CD4-positive, alpha-beta memory T cell (primary cell): ENCODE data around the gene TENT4A. TPM values are rescaled to one million over a fixed set of nuclear protein-coding genes. Genes with fewer than 3 reads are reported as not detected.

Experiments used
- CTCF ChIA-PET: fragments of 350-600 bp; sonication (Branson Sonifier 250); formaldehyde crosslinking; loops from one replicate; lab custom pipeline; 2021; ENCODE audit warnings: inconsistent platforms; ENCODE audit not compliant: partially characterized antibody; lab: Charles Lee
- POLR2A ChIA-PET: fragments of 350-600 bp; sonication (Branson Sonifier 250); formaldehyde crosslinking; loops from one replicate; lab custom pipeline; 2021; ENCODE audit not compliant: partially characterized antibody; lab: Charles Lee
- DNase-seq, 5 donors: peaks; one replicate each; pipeline versions ENCODE4 v3.0.0 to v3.0.0-alpha.2; 2020 to 2022; ENCODE audit warnings: mixed read lengths in 1 of 5
- H3K27ac ChIP-seq: one replicate; pipeline ENCODE4 v1.7.0; 2013; ENCODE audit warnings: low read depth, low read length
- H3K27me3 ChIP-seq: 2 replicates; pipeline ENCODE4 v1.7.0; 2013; ENCODE audit warnings: mild to moderate bottlenecking, low read length, moderate library complexity; ENCODE audit not compliant: insufficient read depth
- H3K36me3 ChIP-seq: 2 replicates; pipeline ENCODE4 v1.7.0; 2013; ENCODE audit warnings: mild to moderate bottlenecking, low read length, moderate library complexity; ENCODE audit not compliant: insufficient read depth
- H3K4me1 ChIP-seq: 2 replicates; pipeline ENCODE4 v1.7.0; 2013; ENCODE audit warnings: mild to moderate bottlenecking, low read length, moderate library complexity; ENCODE audit not compliant: insufficient read depth
- H3K4me3 ChIP-seq, 2 donors: one replicate each; pipeline ENCODE4 v1.7.0; 2013; ENCODE audit warnings: low read length in 2 of 2, mild to moderate bottlenecking in 1 of 2
- H3K9me3 ChIP-seq, 2 donors: one replicate each; pipeline ENCODE4 v1.7.0; 2013; ENCODE audit warnings: low read length in 2 of 2, control low read depth in 1 of 2; ENCODE audit not compliant: control insufficient read depth in 1 of 2
- H3K27ac Mint-ChIP-seq, 7 donors: one replicate each; pipeline ENCODE4 v1.8.0; 2020 to 2021; ENCODE audit warnings: mixed read lengths in 7 of 7, mild to moderate bottlenecking in 6 of 7, inconsistent platforms in 3 of 7, moderate library complexity in 3 of 7
- H3K27me3 Mint-ChIP-seq, 2 donors: one replicate each; pipeline ENCODE4 v1.8.0; 2020 to 2021; ENCODE audit warnings: mixed read lengths in 2 of 2
- H3K36me3 Mint-ChIP-seq, 2 donors: one replicate each; pipeline ENCODE4 v1.8.0; 2020 to 2021; ENCODE audit warnings: mixed read lengths in 2 of 2, inconsistent platforms in 1 of 2, mild to moderate bottlenecking in 1 of 2
- H3K4me1 Mint-ChIP-seq, 4 donors: one replicate each; pipeline ENCODE4 v1.8.0; 2020 to 2021; ENCODE audit warnings: mixed read lengths in 4 of 4, mild to moderate bottlenecking in 1 of 4
- H3K4me3 Mint-ChIP-seq, 8 donors: one replicate each; pipeline ENCODE4 v1.8.0; 2020 to 2021; ENCODE audit warnings: mixed read lengths in 8 of 8, mild to moderate bottlenecking in 7 of 8, moderate library complexity in 6 of 8, inconsistent platforms in 3 of 8
- H3K9me3 Mint-ChIP-seq, 8 donors: one replicate each; pipeline ENCODE4 v1.8.0; 2020 to 2021; ENCODE audit warnings: mixed read lengths in 8 of 8, mild to moderate bottlenecking in 5 of 8, inconsistent platforms in 3 of 8, moderate library complexity in 1 of 8
- intact Hi-C: fragments of 100-400 bp; cut with micrococcal nuclease; formaldehyde crosslinking; loops from one replicate; pipeline ENCODE4 v1.15.1; 2023
- polyA plus RNA-seq, 2 donors: library from polyadenylated mRNA; unstranded; fragments of 300-500 nt; fragmentation: Illumina TruSeq; gene quantifications; one replicate each; pipeline ENCODE4 v1.2.3, GENCODE V29; 2021
- total RNA-seq, 2 experiments: library from RNA; stranded (reverse); gene quantifications; one replicate each; pipeline ENCODE4 v1.2.3, GENCODE V29; 2021

TENT4A gene
- total and polyA plus RNA-seq, 4 experiments from 2014 or later = 0.55 to 49.1 (median 23.4) TPM

GRCh38 chr5:6733411-6734242 is 20.4 kb downstream of the TENT4A start:
- H3K4me3 ChIP-seq = no peak overlapping the region
- H3K36me3 ChIP-seq = peaks cover 6% of the 10 kb centered on the region
- peaks cover 10 to 27% of the 10 kb centered on the region in 2 donors for H3K36me3 Mint-ChIP-seq
- intact Hi-C loops = no loop called here
- H3K4me1 ChIP-seq = peaks cover 57% of the 10 kb centered on the region
- no peak overlapping the region for H3K27ac ChIP-seq
- H3K4me1 Mint-ChIP-seq = peaks cover 50 to 84% (median 62%) of the 10 kb centered on the region in 4 donors
- POLR2A ChIA-PET = no interaction called here
- no peaks in the 10 kb centered on the region for H3K9me3 ChIP-seq
- H3K27ac Mint-ChIP-seq = peak overlapping the region in 6 of 7 donors; percentile 3 to 65 (median 16)
- DNase-seq = no peak
- no peaks in the 10 kb centered on the region for H3K27me3 ChIP-seq
- CTCF ChIA-PET = interaction anchor here (7.1 kb wide), 1 partner anchor 10 kb away, joined by 38 read pairs; no protein-coding TSS in a partner anchor
- no peaks in the 10 kb centered on the region for H3K27me3 Mint-ChIP-seq
- H3K4me3 Mint-ChIP-seq = peak overlapping the region in 2 of 8 donors; percentile 0 to 6
- no peaks in the 10 kb centered on the region for H3K9me3 Mint-ChIP-seq

DNA sequence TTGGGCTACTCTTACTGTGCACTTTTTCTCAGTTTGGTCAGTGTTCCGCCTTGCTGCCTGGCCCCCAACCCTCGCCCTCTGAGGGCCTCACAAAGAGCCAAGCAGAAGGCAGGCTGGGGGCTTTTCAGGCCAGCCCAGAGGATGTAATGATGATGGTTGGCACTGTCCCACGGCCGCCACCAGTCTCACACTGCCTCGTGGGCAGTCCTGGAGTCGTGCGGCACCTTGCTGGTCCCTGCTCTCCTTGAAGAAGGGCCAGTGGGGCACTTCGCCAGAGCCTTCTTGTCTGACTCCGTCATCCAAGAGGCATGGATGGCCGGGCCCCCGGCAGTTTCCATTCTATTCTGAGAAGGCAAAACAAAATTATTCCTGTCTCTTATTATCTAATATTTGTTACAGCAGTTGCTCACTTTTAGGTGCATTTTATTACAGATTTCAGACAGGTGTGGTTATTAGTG is 21.0 kb downstream of the TENT4A start:
- ChIA-PET POLR2A (no interaction called here), CTCF (interaction anchor here (1.6 to 3.0 kb wide), 2 partner anchors 11 to 12 kb away, joined by 5 to 16 read pairs; no protein-coding TSS in a partner anchor)

DNA sequence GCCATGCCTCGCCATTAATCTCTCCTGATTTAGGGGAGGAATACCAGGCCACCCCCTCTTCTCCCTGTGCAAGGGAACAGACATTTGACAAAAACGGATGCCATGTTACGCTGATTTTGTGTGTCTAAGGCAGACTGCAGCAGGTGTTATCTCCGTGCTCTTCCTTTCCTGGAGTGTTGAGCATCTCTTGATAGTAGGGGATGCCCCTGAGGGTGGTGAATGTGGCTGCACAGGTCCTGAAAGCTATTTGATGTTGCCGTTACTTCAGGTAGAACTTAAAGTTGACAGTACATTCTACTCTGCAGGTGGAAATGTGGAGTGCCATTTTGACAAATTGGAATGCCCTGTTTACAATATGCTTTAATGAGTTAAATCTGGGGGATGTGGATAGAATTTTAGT is 21.5 kb downstream of the TENT4A start:
- Mint-ChIP-seq H3K36me3 (peaks cover 15 to 39% of the 10 kb centered on the region in 2 donors), H3K27ac (peak overlapping the region; percentile 46 to 84 (median 75)), H3K4me3 (peak overlapping the region in 1 of 8 donors; percentile 33), H3K9me3 (no peaks in the 10 kb centered on the region), H3K4me1 (peaks cover 40 to 74% (median 52%) of the 10 kb centered on the region in 4 donors), H3K27me3 (no peaks in the 10 kb centered on the region)
- ChIA-PET POLR2A (interaction anchor here (1.2 kb wide), 1 partner anchor 8 kb away, joined by 3 read pairs; no protein-coding TSS in a partner anchor), CTCF (interaction anchor here (0.7 to 3.0 kb wide), 4 partner anchors 11 to 1083 kb away, joined by 3 to 16 read pairs (median 4); no protein-coding TSS in a partner anchor)
- Histone ChIP-seq H3K27ac (no peak overlapping the region), H3K9me3 (no peaks in the 10 kb centered on the region), H3K4me1 (peaks cover 45% of the 10 kb centered on the region), H3K36me3 (peaks cover 17% of the 10 kb centered on the region), H3K4me3 (no peak overlapping the region), H3K27me3 (no peaks in the 10 kb centered on the region)
- intact Hi-C loops = no loop called here
- DNase-seq = no peak

More for the DNA sequence above, 21.0 kb downstream of the TENT4A start:
- H3K36me3 ChIP-seq = peaks cover 11% of the 10 kb centered on the region
- Mint-ChIP-seq H3K4me3 (no peak overlapping the region), H3K4me1 (peaks cover 45 to 79% (median 57%) of the 10 kb centered on the region in 4 donors), H3K27me3 (no peaks in the 10 kb centered on the region), H3K36me3 (peaks cover 12 to 34% of the 10 kb centered on the region in 2 donors), H3K9me3 (no peaks in the 10 kb centered on the region), H3K27ac (peak overlapping the region in 5 of 7 donors; percentile 46 to 82 (median 75))
- peaks cover 51% of the 10 kb centered on the region for H3K4me1 ChIP-seq
- H3K27ac ChIP-seq = no peak overlapping the region
- H3K4me3 ChIP-seq = no peak overlapping the region
- no peaks in the 10 kb centered on the region for H3K9me3 ChIP-seq
- intact Hi-C loops = no loop called here
- H3K27me3 ChIP-seq = no peaks in the 10 kb centered on the region
- DNase-seq = no peak

- DNase-seq = no peak
- no peak overlapping the region for H3K27ac ChIP-seq
- Mint-ChIP-seq H3K27ac (peak overlapping the region in 2 of 7 donors; percentile 49 to 53), H3K9me3 (no peaks in the 10 kb centered on the region), H3K4me3 (no peak overlapping the region), H3K36me3 (peaks cover 22 to 47% of the 10 kb centered on the region in 2 donors), H3K4me1 (peaks cover 34 to 63% (median 43%) of the 10 kb centered on the region in 4 donors), H3K27me3 (no peaks in the 10 kb centered on the region)
- intact Hi-C loops = no loop called here
- peaks cover 30% of the 10 kb centered on the region for H3K36me3 ChIP-seq
- H3K4me3 ChIP-seq = no peak overlapping the region
- H3K27me3 ChIP-seq = no peaks in the 10 kb centered on the region
- H3K9me3 ChIP-seq = no peaks in the 10 kb centered on the region
- peaks cover 33% of the 10 kb centered on the region for H3K4me1 ChIP-seq
- ChIA-PET POLR2A (no interaction called here), CTCF (interaction anchor here (3.0 kb wide), 1 partner anchor 9 kb away, joined by 16 read pairs; no protein-coding TSS in a partner anchor)
Measured at GRCh38 chr5:6736106-6736505, 22.9 kb downstream of the TENT4A start.

GRCh38 chr5:6736524-6737042 is 23.4 kb downstream of the TENT4A start:
- Histone ChIP-seq H3K27ac (no peak overlapping the region), H3K4me3 (no peak overlapping the region), H3K36me3 (peaks cover 35% of the 10 kb centered on the region), H3K4me1 (peaks cover 29% of the 10 kb centered on the region), H3K9me3 (no peaks in the 10 kb centered on the region), H3K27me3 (no peaks in the 10 kb centered on the region)
- Mint-ChIP-seq H3K27me3 (no peaks in the 10 kb centered on the region), H3K4me3 (no peak overlapping the region), H3K36me3 (peaks cover 22 to 47% of the 10 kb centered on the region in 2 donors), H3K4me1 (peaks cover 30 to 58% (median 39%) of the 10 kb centered on the region in 4 donors), H3K27ac (peak overlapping the region; percentile 38 to 89 (median 62)), H3K9me3 (no peaks in the 10 kb centered on the region)
- POLR2A ChIA-PET = no interaction called here
- intact Hi-C loops = no loop called here
- CTCF ChIA-PET = interaction anchor here (3.0 kb wide), 1 partner anchor 9 kb away, joined by 16 read pairs; no protein-coding TSS in a partner anchor
- DNase-seq = no peak

GRCh38 chr5:6737043-6737941 is 24.1 kb downstream of the TENT4A start:
- no peak overlapping the region for H3K27ac ChIP-seq
- intact Hi-C loops = no loop called here
- peaks cover 37% of the 10 kb centered on the region for H3K36me3 ChIP-seq
- DNase-seq = no peak
- H3K36me3 Mint-ChIP-seq = peaks cover 22 to 47% of the 10 kb centered on the region in 2 donors
- no peak overlapping the region for H3K4me3 Mint-ChIP-seq
- peaks cover 29% of the 10 kb centered on the region for H3K4me1 ChIP-seq
- H3K27ac Mint-ChIP-seq = peak overlapping the region in 6 of 7 donors; percentile 38 to 89 (median 64)
- H3K27me3 ChIP-seq = no peaks in the 10 kb centered on the region
- H3K9me3 Mint-ChIP-seq = no peaks in the 10 kb centered on the region
- H3K4me1 Mint-ChIP-seq = peaks cover 25 to 51% (median 32%) of the 10 kb centered on the region in 4 donors
- H3K4me3 ChIP-seq = no peak overlapping the region
- CTCF ChIA-PET = interaction anchor here (3.0 kb wide), 1 partner anchor 8 kb away, joined by 16 read pairs; no protein-coding TSS in a partner anchor
- H3K9me3 ChIP-seq = no peaks in the 10 kb centered on the region
- no peaks in the 10 kb centered on the region for H3K27me3 Mint-ChIP-seq
- POLR2A ChIA-PET = no interaction called here
